Loucy (cell line): ENCODE results near the gene FAM185A.

Source experiments
- H2AFZ ChIP-seq: fragments of 200-600 bp; sonication (generic); 2 replicates; pipeline ENCODE4 v1.6.0; 2016; ENCODE audit warnings: antibody characterized with exemption, mild to moderate bottlenecking, low read length, moderate library complexity
- H3F3A ChIP-seq: fragments of 200-600 bp; 2 replicates; pipeline ENCODE4 v1.6.0; 2016; ENCODE audit warnings: antibody characterized with exemption, low read depth, mild to moderate bottlenecking
- H3K27me3 ChIP-seq: fragments of 200-600 bp; sonication (generic); 2 replicates; pipeline ENCODE4 v1.6.1; 2014; ENCODE audit warnings: low read length, mild to moderate bottlenecking; ENCODE audit not compliant: insufficient read depth, poor library complexity, severe bottlenecking
- H3K36me3 ChIP-seq: fragments of 200-600 bp; sonication (generic); 2 replicates; pipeline ENCODE4 v1.6.1; 2016; ENCODE audit warnings: low read length; ENCODE audit not compliant: insufficient read depth
- H3K4me1 ChIP-seq: fragments of 200-600 bp; sonication (generic); 2 replicates; pipeline ENCODE4 v1.5.1; 2014; ENCODE audit warnings: low read length, mild to moderate bottlenecking; ENCODE audit not compliant: insufficient read depth, poor library complexity, severe bottlenecking
- H3K4me2 ChIP-seq: fragments of 200-600 bp; sonication (generic); 2 replicates; pipeline ENCODE4 v1.6.0; 2014; ENCODE audit warnings: antibody characterized with exemption, low read length, low read depth, mild to moderate bottlenecking; ENCODE audit not compliant: poor library complexity, severe bottlenecking
- H3K4me3 ChIP-seq: fragments of 200-600 bp; sonication (generic); 2 replicates; pipeline ENCODE4 v1.5.1; 2014; ENCODE audit warnings: low read length, mild to moderate bottlenecking, mixed read lengths; ENCODE audit not compliant: poor library complexity, severe bottlenecking
- H3K79me2 ChIP-seq: fragments of 200-600 bp; sonication (generic); 2 replicates; pipeline ENCODE4 v1.6.1; 2014; ENCODE audit warnings: low read length; ENCODE audit not compliant: insufficient read depth
- H3K9ac ChIP-seq: fragments of 200-600 bp; sonication (generic); 2 replicates; pipeline ENCODE4 v1.6.0; 2014; ENCODE audit warnings: mild to moderate bottlenecking, low read depth, low read length, moderate library complexity; ENCODE audit not compliant: poor library complexity, severe bottlenecking
- H3K9me2 ChIP-seq: fragments of 200-600 bp; sonication (generic); replicated peaks from 2 replicates; pipeline ENCODE4 v1.6.1; 2016; ENCODE audit warnings: low read depth, low read length, mixed read lengths
- H3K9me3 ChIP-seq: fragments of 200-600 bp; sonication (generic); 2 replicates; pipeline ENCODE4 v1.6.1; 2014; ENCODE audit warnings: mild to moderate bottlenecking, antibody characterized with exemption, low read length, low read depth; ENCODE audit not compliant: insufficient read depth
- H4K20me1 ChIP-seq: fragments of 200-600 bp; sonication (generic); 2 replicates; pipeline ENCODE4 v1.6.0; 2014; ENCODE audit warnings: antibody characterized with exemption, low read length, mild to moderate bottlenecking; ENCODE audit not compliant: insufficient read depth, poor library complexity, severe bottlenecking
- CTCF ChIP-seq: fragments of 200-600 bp; sonication (generic); conservative IDR thresholded peaks from 2 replicates; pipeline ENCODE4 v1.5.1; 2014; ENCODE audit warnings: mild to moderate bottlenecking, antibody characterized with exemption, low read length
- EZH2phosphoT487 ChIP-seq: fragments of 200-600 bp; IDR thresholded peaks from 2 replicates; pipeline ENCODE4 v1.6.1; 2018; ENCODE audit warnings: antibody characterized with exemption, mild to moderate bottlenecking, moderate library complexity, borderline replicate concordance

The FAM185A gene

GRCh38 chr7:102834466-102834865 lies 85.7 kb downstream of the FAM185A start:
- no peak overlapping the region for H2AFZ ChIP-seq
- no peak overlapping the region for H3K4me2 ChIP-seq
- H3K4me3 ChIP-seq: no peak overlapping the region
- no peaks in the 10 kb centered on the region for H3K9me2 ChIP-seq
- no peaks in the 10 kb centered on the region for H4K20me1 ChIP-seq
- H3K9ac ChIP-seq: no peak overlapping the region
- no peak for TF ChIP-seq EZH2phosphoT487
- no peak for TF ChIP-seq CTCF
- no peaks in the 10 kb centered on the region for H3K4me1 ChIP-seq
- H3K9me3 ChIP-seq: no peaks in the 10 kb centered on the region
- no peaks in the 10 kb centered on the region for H3K79me2 ChIP-seq
- H3K36me3 ChIP-seq: no peaks in the 10 kb centered on the region
- no peaks in the 10 kb centered on the region for H3F3A ChIP-seq
- no peaks in the 10 kb centered on the region for H3K27me3 ChIP-seq

- TF ChIP-seq CTCF (no peak), EZH2phosphoT487 (no peak)
- Histone ChIP-seq H3K4me2 (no peak overlapping the region), H3K36me3 (no peaks in the 10 kb centered on the region), H2AFZ (no peak overlapping the region), H3K27me3 (no peaks in the 10 kb centered on the region), H3K9ac (no peak overlapping the region), H4K20me1 (no peaks in the 10 kb centered on the region), H3K4me3 (no peak overlapping the region), H3K4me1 (no peaks in the 10 kb centered on the region), H3F3A (no peaks in the 10 kb centered on the region), H3K79me2 (no peaks in the 10 kb centered on the region), H3K9me2 (no peaks in the 10 kb centered on the region), H3K9me3 (no peaks in the 10 kb centered on the region)
Observed at GRCh38 chr7:102834999-102835398, 86.2 kb downstream of the FAM185A start.

- no peaks in the 10 kb centered on the region for H4K20me1 ChIP-seq
- H3K9me3 ChIP-seq: no peaks in the 10 kb centered on the region
- H3K79me2 ChIP-seq: no peaks in the 10 kb centered on the region
- H2AFZ ChIP-seq: no peak overlapping the region
- H3K4me2 ChIP-seq: no peak overlapping the region
- H3K9ac ChIP-seq: no peak overlapping the region
- H3K36me3 ChIP-seq: no peaks in the 10 kb centered on the region
- no peaks in the 10 kb centered on the region for H3K4me1 ChIP-seq
- no peaks in the 10 kb centered on the region for H3K9me2 ChIP-seq
- no peak for TF ChIP-seq CTCF
- no peak for TF ChIP-seq EZH2phosphoT487
- no peaks in the 10 kb centered on the region for H3K27me3 ChIP-seq
- no peaks in the 10 kb centered on the region for H3F3A ChIP-seq
- no peak overlapping the region for H3K4me3 ChIP-seq
Observed at GRCh38 chr7:102836191-102836919, 87.6 kb downstream of the FAM185A start.
